Hippocampal formation (tissue), 2 donors: ENCODE data around the gene SAMD1.
"Not testable (repeated sequence)": the region's sequence is repeated elsewhere in the genome, so short reads cannot be mapped to it uniquely, and the experiment has no call there.

Source experiments
- DNase-seq, 2 donors: peaks; one replicate each; lab custom pipeline; 2025; lab: John Stamatoyannopoulos, UW

Gene SAMD1

GRCh38 chr19:14061081-14061749, 29.3 kb downstream of the SAMD1 start:
- DNase-seq = no peak

DNA sequence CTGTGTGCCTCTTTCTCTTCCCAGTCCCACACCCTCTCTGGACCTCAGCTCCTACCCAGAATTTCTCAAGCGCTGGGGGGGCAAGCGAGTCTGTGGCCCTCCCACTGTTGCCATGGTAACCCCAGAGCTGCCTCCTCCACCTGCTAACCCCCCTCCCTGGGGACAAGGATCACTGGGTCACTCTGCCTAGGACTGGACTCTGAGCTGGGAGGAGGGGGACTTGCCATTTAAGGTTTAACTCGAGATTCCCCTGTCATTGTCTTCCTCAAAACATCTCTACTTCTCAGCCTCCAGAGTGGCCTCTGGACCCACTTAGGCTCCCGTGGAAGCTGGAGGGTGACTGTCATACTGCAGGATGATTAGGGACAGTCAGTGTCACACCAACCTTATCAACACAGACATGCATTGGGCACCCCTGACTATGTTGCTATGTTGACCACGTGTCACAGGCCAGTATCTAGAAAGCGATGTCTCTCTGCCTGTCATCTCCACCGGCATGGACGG, 30.8 kb downstream of the SAMD1 start:
- no peak for DNase-seq

GRCh38 chr19:14059093-14059480, 31.5 kb downstream of the SAMD1 start:
- DNase-seq = no peak

DNA sequence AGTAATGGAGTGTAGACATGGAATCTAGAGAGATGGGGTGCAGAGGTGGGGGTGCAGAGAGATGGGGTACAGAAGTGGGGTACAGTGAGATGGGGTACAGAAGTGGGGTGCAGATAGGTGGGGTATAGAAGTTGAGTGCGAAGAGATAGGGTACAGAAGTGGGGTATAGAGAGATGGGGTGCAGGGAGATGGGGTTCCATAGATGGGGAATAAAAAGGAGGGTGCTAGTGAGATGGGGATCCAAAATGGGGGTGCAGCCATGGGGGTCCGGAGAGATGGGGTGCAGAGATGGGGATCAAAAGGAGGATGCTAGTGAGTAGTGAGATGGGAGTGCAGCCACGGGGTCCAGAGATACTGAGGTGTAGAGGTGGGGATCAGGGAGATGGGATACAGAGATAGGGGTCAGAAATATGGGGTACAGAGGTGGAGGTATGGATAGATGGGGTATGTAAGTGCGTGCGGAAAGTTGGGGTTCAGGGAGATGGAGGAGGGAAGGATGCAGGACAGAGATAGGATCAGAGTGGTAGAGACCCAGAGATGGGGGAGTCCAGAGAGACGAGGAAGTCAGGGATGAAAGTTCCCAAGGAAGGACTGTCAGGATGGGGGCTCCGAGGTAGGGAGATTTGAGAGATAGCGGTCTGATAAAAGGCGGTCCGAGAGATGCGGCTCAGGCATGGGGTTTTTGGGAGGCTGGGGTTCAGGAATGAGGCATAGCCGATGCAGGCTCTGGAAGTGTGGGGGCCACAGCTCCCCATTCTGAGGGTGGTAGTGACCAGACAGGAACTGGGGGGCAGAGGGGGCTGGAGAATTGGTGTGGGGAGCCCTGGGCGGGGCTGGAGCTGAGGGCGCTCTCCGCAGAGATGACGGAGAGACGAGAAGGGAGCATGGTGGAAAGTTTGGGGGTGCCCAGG, 32.1 kb downstream of the SAMD1 start:
- DNase-seq = no peak

DNA sequence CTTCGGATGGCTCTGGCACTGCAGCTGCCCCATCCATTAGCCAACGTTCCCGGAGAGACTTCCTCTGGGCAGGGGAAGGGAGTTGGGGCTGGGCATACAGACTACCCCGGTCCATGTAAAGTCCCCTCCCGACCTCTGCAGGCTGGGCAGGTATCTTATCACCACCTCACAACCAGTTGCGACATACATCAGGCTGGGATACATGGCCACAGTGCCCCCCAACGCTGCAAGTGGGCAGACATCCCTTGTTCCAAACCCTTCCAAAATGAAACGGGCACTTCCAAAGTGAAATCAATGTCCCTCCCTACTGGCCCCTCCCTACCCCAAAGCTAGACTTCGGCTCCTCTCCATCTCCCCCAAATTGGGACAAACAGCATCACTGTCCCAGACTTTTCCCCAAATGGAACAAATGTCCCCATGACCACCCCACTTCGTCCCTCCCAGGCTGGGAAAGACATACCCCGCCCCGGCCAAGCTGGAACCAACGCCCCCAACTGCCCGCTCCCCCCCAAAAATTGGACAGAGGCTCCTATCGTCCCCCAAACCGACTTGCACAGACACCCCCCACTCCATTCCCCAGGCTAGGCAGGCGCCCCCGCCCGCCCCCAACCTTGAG, 33.7 kb downstream of the SAMD1 start:
- DNase-seq = no peak

DNA sequence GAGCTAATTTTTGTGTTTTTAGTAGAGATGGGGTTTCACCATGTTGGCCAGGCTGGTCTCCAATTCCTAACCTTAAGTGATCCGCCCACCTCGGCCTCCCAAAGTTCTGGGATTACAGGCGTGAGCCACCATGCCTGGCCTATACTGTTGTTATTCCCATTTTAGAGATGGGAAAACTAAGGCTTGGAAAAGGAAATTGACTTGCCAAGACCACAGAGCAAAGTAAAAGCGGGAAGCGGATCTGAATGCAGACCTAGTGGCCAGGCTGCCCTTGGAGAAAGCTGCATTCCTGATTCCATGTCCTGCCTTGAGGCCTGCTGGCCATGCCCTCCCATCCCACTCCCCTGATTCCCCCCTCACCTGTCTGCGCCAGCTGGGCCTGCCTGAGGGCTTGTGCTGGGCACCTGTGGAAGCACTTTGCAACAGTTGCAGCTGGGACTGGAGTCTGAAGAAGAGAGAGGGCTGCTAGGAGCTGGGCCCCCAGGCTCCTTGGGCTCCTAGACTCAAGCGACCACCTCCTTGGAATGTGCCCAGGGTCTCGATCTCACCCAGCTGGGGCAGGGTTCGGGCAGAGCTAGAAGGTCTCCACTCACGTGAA, 34.4 kb downstream of the SAMD1 start:
- DNase-seq = no peak

- no peak for DNase-seq
Observed at GRCh38 chr19:14055396-14055795, 35.2 kb downstream of the SAMD1 start.

DNA sequence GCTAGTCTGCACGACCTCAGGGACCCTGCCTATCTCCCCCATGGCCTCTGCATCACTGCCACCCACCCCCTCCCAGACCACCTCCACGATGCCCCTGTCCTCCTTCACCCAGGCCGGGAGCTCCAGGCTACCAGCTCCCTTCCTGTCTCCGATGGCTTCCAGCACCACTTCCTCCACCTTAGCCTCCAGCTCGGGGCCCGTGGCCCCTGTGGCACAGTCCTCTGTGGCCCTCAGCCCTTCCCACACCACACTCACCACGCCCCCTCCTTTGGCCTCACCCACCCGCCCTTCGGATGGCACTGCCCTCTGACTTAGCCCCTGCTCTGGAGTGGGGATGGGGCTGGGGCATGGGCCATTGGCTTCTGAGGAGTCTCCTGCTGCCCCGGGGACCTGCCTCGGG, 35.8 kb downstream of the SAMD1 start:
- DNase-seq = no peak

DNA sequence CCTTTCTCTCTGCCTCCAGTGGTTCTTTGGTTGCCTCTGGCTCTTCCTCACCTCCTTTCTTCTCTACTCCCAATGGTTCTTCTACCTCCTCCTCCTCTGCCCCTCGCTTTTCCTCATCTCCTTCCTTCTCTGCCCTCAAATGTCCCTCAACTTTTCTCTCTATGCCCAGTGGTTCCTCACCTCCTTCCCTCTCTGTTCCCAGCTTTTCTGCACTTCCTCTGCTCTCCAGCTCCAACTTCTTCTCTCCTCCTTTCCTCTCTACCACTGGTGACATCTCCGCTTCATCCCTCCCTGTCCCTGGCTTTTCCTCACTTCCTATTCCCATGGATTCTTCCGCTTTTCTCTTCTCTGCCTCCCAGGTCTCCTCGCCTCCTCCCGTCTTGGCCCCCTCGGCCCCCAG, 36.5 kb downstream of the SAMD1 start:
- no peak for DNase-seq

GRCh38 chr19:14053500-14053899, 37.1 kb downstream of the SAMD1 start:
- DNase-seq = no peak

DNA sequence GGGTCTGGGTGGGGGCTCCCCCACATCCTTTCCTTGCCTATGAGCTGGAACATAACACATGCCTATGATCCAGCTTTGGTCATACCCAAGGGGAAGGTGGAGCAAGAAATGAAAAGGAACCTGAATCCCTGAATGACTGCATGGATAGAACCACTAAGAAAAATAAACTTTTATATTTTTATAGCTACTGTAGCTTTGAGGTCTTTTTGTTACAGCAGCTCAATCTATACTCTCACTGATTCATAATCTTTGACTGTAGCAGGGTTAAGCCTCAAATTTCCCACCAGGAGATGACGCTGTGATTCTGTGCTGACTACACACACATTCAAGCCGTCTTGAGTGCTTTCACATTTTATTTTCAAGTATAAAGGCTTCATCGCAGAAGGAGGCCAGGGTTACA, 37.5 kb downstream of the SAMD1 start:
- DNase-seq = no peak

GRCh38 chr19:14052470-14052869, 38.1 kb downstream of the SAMD1 start:
- no peak for DNase-seq

DNA sequence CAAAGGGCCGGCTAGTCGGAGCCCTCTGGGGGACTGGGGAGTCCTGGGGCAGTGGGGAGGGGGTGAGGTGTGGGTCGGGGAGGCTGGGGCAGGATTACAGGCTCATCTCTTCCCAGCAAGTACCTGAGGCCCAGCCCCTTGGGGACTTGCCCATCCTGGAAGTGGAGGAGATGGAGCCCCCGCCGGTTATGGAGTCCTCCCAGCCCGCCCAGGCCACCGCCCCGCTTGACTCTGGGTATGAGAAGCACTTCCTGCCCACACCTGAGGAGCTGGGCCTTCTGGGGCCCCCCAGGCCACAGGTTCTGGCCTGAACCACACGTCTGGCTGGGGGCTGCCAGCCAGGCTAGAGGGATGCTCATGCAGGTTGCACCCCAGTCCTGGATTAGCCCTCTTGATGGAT, 38.6 kb downstream of the SAMD1 start:
- no peak for DNase-seq

DNA sequence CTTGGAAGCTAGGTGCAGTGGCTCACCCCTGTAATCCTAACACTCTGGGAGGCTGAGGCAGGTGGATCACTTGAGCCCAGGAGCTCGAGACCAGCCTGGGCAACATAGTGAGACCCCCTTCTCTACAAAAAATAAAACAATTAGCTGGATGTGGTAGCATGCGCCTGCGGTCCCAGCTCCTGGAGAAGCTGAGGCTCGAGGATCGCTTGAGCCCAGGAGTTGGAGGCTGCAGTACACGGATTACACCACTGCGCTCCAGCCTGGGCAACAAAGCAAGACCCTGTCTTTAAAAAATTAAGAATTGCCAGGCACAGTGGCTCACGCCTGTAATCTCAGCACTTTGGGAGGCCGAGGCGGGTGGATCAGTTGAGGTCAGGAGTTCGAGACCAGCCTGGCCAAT, 39.6 kb downstream of the SAMD1 start:
- DNase-seq = not testable (repeated sequence)

DNA sequence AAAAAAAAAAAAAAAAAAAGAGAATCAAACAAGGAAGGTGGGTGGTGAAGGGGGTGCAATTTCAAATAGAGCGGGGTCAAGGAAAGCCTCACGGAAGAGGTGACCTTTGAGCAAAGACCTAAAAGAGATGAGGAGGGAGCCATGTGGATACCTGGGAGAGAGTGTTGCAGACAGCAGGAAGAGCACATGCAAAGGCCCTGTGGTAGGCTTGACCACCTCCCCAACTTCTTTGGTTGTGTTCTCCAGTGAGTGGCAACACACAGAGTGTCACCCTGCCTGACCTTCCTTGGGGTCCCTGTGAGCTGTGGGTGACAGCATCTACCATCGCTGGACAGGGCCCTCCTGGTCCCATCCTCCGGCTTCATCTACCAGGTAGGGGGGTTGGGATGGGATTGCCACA, 40.0 kb downstream of the SAMD1 start:
- DNase-seq = no peak

DNA sequence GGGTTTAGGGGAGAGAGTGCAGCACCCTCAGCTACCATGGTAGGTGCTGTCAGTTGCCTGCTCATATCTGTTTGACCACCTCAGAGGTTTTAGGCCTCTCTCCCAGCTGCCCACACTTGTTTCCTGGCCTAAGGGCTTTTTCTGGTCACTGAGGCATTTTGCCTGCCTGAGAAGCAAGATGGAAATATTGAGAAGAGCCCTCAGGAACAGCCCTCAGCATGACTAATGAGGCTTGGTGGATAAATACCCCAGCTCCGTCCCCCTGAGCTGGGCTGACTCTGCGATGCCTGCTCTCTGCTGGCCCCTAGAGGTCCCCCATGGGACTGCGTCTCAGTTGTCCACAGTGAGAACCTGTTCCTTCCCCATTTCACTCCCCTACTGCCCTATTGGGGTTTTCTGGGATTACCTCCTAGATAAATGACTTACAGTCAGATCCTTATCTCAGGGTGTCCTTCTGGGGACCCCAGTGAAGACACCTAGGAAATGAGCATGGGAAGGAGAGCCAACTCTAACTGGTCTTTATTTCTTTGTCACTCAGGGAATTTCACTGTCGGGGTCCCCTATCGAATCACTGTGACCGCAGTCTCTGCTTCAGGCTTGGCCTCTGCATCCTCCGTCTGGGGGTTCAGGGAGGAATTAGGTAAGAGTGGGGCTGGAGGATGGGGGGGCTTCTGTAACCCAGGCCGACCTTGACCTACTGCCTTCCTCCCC, 42.0 kb downstream of the SAMD1 start:
- DNase-seq = no peak

- DNase-seq = not testable (repeated sequence)
Observed at GRCh38 chr19:14047866-14048265, 42.7 kb downstream of the SAMD1 start.

DNA sequence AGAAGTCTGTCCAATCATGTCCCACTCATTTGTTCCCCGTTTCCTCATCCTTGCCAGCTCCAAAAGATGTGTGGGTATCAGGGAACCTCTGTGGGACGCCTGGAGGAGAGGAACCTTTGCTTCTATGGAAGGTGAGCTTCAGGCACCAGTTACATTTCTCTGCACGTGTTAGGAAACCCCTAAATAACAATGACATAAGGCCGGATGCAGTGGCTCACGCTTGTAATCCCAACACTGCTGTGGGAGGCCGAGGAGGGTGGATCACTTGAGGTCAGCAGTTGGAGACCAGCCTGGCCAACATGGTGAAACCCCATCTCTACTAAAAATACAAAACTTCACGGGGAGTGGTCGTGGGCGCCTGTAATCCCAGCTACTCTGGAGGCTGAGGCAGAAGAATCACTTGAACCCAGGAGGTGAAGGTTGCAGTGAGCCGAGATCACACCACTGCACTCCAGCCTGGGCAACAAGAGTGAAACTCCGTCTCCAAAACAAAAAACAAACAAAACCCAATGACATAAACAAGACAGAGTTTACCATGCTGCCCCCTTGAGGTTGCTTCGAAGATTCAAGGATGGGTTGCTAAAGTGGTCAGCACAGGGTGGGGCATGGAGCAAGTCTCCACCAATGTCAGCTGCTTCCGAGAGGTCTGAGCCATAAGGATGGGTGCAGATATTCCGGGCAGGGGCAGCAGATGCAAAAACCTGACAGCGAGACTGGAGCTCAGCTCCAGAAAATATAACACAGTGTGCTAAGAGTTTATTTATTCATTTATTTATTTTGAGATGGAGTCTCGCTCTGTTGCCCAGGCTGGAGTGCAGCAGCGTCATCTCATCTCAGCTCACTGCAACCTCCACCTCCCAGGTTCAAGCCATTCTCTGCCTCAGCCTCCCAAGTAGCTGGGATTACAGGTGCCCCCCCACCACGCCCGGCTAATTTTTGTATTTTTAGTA, 47.6 kb downstream of the SAMD1 start:
- DNase-seq = peak in 1 of 2 donors; percentile 11

GRCh38 chr19:14039181-14039580, 51.4 kb downstream of the SAMD1 start:
- no peak for DNase-seq
